Measurements from ENCODE around the gene G2E3. TPM values are rescaled to one million over a fixed set of nuclear protein-coding genes. Genes with fewer than 3 reads are reported as not detected.
"Not testable (repeated sequence)": the region's sequence is repeated elsewhere in the genome, so short reads cannot be mapped to it uniquely, and the experiment has no call there.

Gene G2E3
- total RNA-seq, 1 donor from 2014 or later: 14.7 TPM

DNA sequence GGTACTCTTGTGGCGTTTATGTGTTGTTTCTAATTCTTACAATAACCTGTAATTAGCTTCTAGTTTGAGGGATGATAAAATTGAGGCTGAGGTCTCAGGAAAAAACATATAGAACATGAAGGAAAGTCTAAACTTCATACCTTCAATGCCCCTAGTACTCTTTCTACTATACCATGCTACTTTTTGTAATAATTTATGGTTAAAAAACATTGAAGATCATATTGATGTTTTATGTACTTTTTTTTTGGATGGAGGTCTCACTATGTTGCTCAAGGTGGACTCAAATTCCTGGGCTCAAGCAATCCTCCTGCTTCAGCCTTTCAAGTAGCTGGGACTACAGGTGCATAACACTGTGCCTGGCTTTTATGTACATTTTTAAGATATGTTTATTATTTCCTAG, 13.8 kb downstream of the G2E3 start:
- Mint-ChIP-seq H3K27me3 (ENCODE audit: low read depth) (no peaks in the 10 kb centered on the region), H3K4me1 (ENCODE audit: low read depth) (peaks cover 48% of the 10 kb centered on the region), H3K36me3 (ENCODE audit: low read depth) (no peaks in the 10 kb centered on the region), H3K4me3 (ENCODE audit: unreplicated experiment) (no peak overlapping the region), H3K9me3 (ENCODE audit: low read depth) (no peaks in the 10 kb centered on the region), H3K27ac (ENCODE audit: unreplicated experiment) (no peak overlapping the region)
- TF ChIP-seq, protein P1, sequence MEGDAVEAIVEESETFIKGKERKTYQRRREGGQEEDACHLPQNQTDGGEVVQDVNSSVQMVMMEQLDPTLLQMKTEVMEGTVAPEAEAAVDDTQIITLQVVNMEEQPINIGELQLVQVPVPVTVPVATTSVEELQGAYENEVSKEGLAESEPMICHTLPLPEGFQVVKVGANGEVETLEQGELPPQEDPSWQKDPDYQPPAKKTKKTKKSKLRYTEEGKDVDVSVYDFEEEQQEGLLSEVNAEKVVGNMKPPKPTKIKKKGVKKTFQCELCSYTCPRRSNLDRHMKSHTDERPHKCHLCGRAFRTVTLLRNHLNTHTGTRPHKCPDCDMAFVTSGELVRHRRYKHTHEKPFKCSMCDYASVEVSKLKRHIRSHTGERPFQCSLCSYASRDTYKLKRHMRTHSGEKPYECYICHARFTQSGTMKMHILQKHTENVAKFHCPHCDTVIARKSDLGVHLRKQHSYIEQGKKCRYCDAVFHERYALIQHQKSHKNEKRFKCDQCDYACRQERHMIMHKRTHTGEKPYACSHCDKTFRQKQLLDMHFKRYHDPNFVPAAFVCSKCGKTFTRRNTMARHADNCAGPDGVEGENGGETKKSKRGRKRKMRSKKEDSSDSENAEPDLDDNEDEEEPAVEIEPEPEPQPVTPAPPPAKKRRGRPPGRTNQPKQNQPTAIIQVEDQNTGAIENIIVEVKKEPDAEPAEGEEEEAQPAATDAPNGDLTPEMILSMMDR (IDR thresholded peaks at IDR 0.05): no peak
- no peak for DNase-seq (ENCODE audit: low spot score)

DNA sequence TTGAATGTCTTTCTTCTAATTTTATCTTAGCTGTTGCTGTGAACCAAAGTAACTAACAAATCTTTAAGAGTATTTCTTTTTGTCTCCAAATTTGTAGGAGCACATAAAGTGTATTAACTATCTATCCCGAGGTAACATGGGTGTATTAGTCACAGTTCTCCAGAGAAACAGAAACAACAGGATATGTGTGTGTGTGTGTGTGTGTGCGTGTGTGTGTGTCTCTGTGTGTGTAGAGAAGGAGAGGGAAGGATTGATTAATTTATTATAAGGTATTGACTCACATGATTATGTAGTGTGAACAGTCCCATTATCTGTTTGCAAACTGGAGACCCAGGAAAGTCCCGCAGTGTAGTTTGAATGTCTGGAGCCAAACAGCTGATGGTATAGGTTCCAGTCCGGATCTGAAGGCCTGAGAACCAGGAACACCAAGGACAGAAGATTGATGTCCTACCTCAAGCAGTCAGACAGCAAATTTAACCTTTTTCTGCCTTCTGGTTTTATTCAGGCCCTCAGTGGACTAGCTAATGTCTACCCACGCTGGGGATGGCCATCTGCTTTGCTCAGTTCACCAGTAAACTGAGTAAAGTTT, 14.4 kb downstream of the G2E3 start:
- H3K36me3 Mint-ChIP-seq (ENCODE audit: low read depth): no peaks in the 10 kb centered on the region
- H3K27ac Mint-ChIP-seq (ENCODE audit: unreplicated experiment): no peak overlapping the region
- H3K9me3 Mint-ChIP-seq (ENCODE audit: low read depth): no peaks in the 10 kb centered on the region
- no peaks in the 10 kb centered on the region for H3K27me3 Mint-ChIP-seq (ENCODE audit: low read depth)
- TF ChIP-seq, protein P1 (IDR thresholded peaks at IDR 0.05): no peak
- no peak for DNase-seq (ENCODE audit: low spot score)
- H3K4me3 Mint-ChIP-seq (ENCODE audit: unreplicated experiment): no peak overlapping the region
- H3K4me1 Mint-ChIP-seq (ENCODE audit: low read depth): peaks cover 53% of the 10 kb centered on the region

DNA sequence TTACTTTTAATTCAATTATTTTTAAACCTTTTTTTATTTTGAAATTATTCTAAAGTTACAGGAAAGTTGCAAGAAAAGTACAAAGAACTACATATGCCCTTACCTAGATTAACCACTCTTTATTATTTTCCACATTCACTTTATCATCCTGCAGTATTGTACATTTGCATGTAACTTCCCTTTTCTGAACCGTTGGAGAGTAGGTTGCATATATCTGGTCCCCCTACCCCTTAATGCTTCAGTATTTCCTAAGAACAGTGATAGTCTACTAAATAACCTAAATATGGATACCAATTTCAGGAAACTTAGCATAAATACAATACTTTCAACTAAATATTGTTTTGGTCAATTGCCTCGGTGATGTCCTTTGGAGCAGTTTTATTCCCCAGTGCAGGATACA, 15.0 kb downstream of the G2E3 start:
- TF ChIP-seq, protein P1 (IDR thresholded peaks at IDR 0.05): no peak
- Mint-ChIP-seq H3K27ac (ENCODE audit: unreplicated experiment) (no peak overlapping the region), H3K9me3 (ENCODE audit: low read depth) (no peaks in the 10 kb centered on the region), H3K36me3 (ENCODE audit: low read depth) (no peaks in the 10 kb centered on the region), H3K4me1 (ENCODE audit: low read depth) (peaks cover 54% of the 10 kb centered on the region), H3K4me3 (ENCODE audit: unreplicated experiment) (no peak overlapping the region), H3K27me3 (ENCODE audit: low read depth) (no peaks in the 10 kb centered on the region)
- DNase-seq (ENCODE audit: low spot score): no peak

DNA sequence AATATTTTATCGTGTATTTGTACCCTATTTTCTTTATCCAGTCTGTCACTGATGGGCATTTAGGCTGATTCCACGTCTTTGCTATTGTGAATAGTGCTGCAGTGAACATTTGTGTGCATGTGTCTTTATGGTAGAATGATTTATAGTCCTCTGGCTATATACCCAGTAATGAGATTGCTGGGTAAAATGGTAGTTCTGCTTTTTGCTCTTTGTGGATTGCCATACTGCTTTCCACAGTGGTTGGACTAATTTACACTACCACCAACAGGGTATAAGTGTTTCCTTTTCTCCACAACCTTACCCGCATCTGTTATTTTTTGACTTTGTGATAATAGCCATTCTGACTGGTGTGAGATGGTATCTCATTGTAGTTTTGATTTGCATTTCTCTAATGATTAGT, 15.8 kb downstream of the G2E3 start:
- DNase-seq (ENCODE audit: low spot score); H3K9me3 Mint-ChIP-seq (ENCODE audit: low read depth); H3K36me3 Mint-ChIP-seq (ENCODE audit: low read depth); H3K27ac Mint-ChIP-seq (ENCODE audit: unreplicated experiment); H3K27me3 Mint-ChIP-seq (ENCODE audit: low read depth); H3K4me3 Mint-ChIP-seq (ENCODE audit: unreplicated experiment): not testable (repeated sequence)
- H3K4me1 Mint-ChIP-seq (ENCODE audit: low read depth): peaks cover 46% of the 10 kb centered on the region

DNA sequence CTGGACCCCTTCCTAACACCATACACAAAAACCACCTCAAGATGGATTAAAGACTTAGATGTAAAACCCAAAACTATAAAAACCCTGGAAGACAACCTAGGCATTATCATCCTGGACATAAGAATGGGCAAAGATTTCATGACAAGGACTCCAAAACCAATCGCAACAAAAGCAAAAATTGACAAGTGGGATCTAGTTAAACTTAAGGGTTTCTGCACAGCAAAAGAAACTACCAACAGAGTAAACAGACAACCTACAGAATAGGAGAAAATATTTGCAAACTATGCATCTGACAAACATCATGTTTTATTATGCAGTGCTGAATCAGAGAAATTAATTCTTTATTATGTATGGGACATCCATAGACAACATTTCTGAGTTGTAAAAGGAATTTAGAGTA, 17.4 kb downstream of the G2E3 start:
- H3K36me3 Mint-ChIP-seq (ENCODE audit: low read depth); H3K9me3 Mint-ChIP-seq (ENCODE audit: low read depth); H3K27ac Mint-ChIP-seq (ENCODE audit: unreplicated experiment); DNase-seq (ENCODE audit: low spot score); H3K4me3 Mint-ChIP-seq (ENCODE audit: unreplicated experiment); H3K27me3 Mint-ChIP-seq (ENCODE audit: low read depth): not testable (repeated sequence)
- peaks cover 35% of the 10 kb centered on the region for H3K4me1 Mint-ChIP-seq (ENCODE audit: low read depth)

DNA sequence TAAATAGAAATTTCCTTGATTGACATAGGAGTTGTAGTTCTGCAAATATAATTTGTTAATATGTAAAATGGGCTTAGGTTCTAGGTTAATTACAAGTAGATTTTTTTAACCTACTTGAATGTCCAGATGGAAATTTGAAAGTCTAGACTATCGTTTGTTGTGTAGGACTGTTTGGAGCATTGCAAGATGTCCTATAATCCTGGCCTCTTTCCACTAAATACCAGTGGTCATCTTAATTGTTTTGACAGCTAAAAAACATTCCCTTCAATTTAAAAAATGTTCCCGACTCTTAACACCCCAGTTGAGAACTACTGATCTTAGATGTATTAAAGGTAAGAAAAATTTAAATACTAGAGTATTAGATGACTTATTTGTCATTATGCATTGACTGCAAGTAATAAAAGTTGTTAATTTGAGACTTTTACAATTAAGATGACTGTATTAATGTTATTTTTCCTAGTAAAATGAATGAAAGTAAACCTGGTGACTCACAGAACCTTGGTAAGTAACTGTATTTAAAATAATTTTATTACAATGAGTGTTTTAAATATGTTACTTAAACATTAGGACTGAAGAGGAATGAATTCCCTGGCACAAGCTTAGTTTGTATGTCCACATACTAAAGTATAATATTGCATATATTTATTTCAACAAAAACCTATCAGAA, 21.8 kb downstream of the G2E3 start:
- Mint-ChIP-seq H3K36me3 (ENCODE audit: low read depth) (peaks cover 9% of the 10 kb centered on the region), H3K27ac (ENCODE audit: unreplicated experiment) (peak overlapping the region; percentile 5), H3K9me3 (ENCODE audit: low read depth) (peaks cover 19% of the 10 kb centered on the region), H3K27me3 (ENCODE audit: low read depth) (no peaks in the 10 kb centered on the region), H3K4me3 (ENCODE audit: unreplicated experiment) (no peak overlapping the region), H3K4me1 (ENCODE audit: low read depth) (peaks cover 27% of the 10 kb centered on the region)
- no peak for DNase-seq (ENCODE audit: low spot score)
- TF ChIP-seq, protein P1 (IDR thresholded peaks at IDR 0.05): no peak

All from chondrocyte (in vitro differentiated cells).